ENCODE results near the gene ZNF582.

DNA sequence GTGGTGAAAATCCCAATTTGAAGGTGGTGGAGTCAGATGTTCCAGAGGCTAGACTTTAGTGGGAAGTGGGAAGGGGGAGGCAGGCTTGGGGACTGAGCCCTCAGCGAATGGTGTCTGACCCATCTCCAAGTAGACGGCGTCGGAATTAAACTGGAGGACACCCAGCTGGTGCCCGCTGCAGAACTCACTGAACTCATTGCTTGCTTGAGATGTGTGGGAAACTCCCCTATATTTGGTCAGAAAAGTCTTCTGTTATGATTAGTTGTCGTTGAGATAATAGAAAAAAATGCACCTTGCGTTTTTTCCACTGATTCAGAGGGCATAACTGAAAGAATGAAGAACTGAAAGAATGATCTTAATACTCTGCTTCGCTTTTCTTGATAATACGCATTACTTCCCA is 9.9 kb upstream of the ZNF582 start:
- no peak for TF ChIP-seq CTCF (conservative IDR thresholded peaks at IDR 0.05; ENCODE audit: low read depth in 2 of 2)
- no peak for TF ChIP-seq POLR2AphosphoS5 (IDR thresholded peaks at IDR 0.05; ENCODE audit: low read depth)

Measured in GM23338 (cell line).